Mesenchymal stem cell (in vitro differentiated cells and primary cell): ENCODE results near the gene CAMKMT.
A peak's percentile ranks its signal among the peaks of the same experiment; 100 is the strongest.

Experiments used
- DNase-seq: peaks from one replicate; pipeline ENCODE4 v3.0.0-alpha.2; 2013
- H2AFZ ChIP-seq: one replicate; pipeline ENCODE4 v1.6.1; 2013; ENCODE audit warnings: low read depth, mild to moderate bottlenecking, control low read depth, inconsistent platforms, low read length, moderate library complexity
- H2AK5ac ChIP-seq: 2 replicates; pipeline ENCODE4 v1.6.1; 2013; ENCODE audit warnings: low read length, moderate library complexity, mild to moderate bottlenecking, inconsistent platforms; ENCODE audit not compliant: severe bottlenecking
- H2BK120ac ChIP-seq: one replicate; pipeline ENCODE4 v1.6.1; 2013; ENCODE audit warnings: low read depth, mild to moderate bottlenecking, inconsistent platforms, low read length, moderate library complexity
- H2BK12ac ChIP-seq, 2 experiments: one replicate each; pipeline ENCODE4 v1.6.1; 2013; ENCODE audit warnings: inconsistent platforms in 2 of 2, low read length in 2 of 2, mild to moderate bottlenecking in 2 of 2, moderate library complexity in 2 of 2, control low read depth in 1 of 2
- H2BK15ac ChIP-seq: one replicate; pipeline ENCODE4 v1.6.1; 2013; ENCODE audit warnings: mild to moderate bottlenecking, low read depth, inconsistent platforms; ENCODE audit not compliant: poor library complexity, severe bottlenecking
- H2BK5ac ChIP-seq: 2 replicates; pipeline ENCODE4 v1.6.1; 2013; ENCODE audit warnings: low read depth, mild to moderate bottlenecking, low read length, control low read depth, inconsistent platforms; ENCODE audit not compliant: poor library complexity, severe bottlenecking
- H3K14ac ChIP-seq, 2 experiments: one replicate each; pipeline ENCODE4 v1.6.1; 2013; ENCODE audit warnings: inconsistent platforms in 2 of 2, low read length in 2 of 2, control low read depth in 1 of 2, mild to moderate bottlenecking in 1 of 2, moderate library complexity in 1 of 2
- H3K18ac ChIP-seq, 2 experiments: one replicate each; pipeline ENCODE4 v1.6.1; 2013; ENCODE audit warnings: inconsistent platforms in 2 of 2, low read length in 2 of 2, control low read depth in 1 of 2, low read depth in 1 of 2, mild to moderate bottlenecking in 1 of 2
- H3K23ac ChIP-seq, 2 experiments: one replicate each; pipeline ENCODE4 v1.6.1; 2013; ENCODE audit warnings: inconsistent platforms in 2 of 2, low read length in 2 of 2, mild to moderate bottlenecking in 2 of 2, moderate library complexity in 2 of 2, control low read depth in 1 of 2
- H3K27ac ChIP-seq: 2 replicates; pipeline ENCODE4 v1.5.1; 2013; ENCODE audit warnings: mild to moderate bottlenecking, moderate library complexity, low read length, control low read depth, inconsistent platforms; ENCODE audit not compliant: poor library complexity, severe bottlenecking
- H3K27me3 ChIP-seq, 2 experiments: 2 replicates each; pipeline versions ENCODE4 v1.6.1 to v1.7.0; 2013; ENCODE audit warnings: low read length in 2 of 2, mild to moderate bottlenecking in 2 of 2, moderate library complexity in 2 of 2, control low read depth in 1 of 2, inconsistent platforms in 1 of 2; ENCODE audit not compliant: control insufficient read depth in 1 of 2, insufficient read depth in 1 of 2
- H3K36me3 ChIP-seq, 2 experiments: 2 replicates each; pipeline versions ENCODE4 v1.6.1 to v1.7.0; 2013; ENCODE audit warnings: low read length in 2 of 2, control low read depth in 1 of 2, inconsistent platforms in 1 of 2, low read depth in 1 of 2, mild to moderate bottlenecking in 1 of 2; ENCODE audit not compliant: insufficient read depth in 2 of 2, control insufficient read depth in 1 of 2
- H3K4ac ChIP-seq, 2 experiments: one replicate each; pipeline ENCODE4 v1.6.1; 2013; ENCODE audit warnings: inconsistent platforms in 2 of 2, low read length in 2 of 2, mild to moderate bottlenecking in 2 of 2, moderate library complexity in 2 of 2, control low read depth in 1 of 2, low read depth in 1 of 2
- H3K4me1 ChIP-seq: 2 replicates; pipeline ENCODE4 v1.6.1; 2013; ENCODE audit warnings: low read depth, low read length, control low read depth; ENCODE audit not compliant: control insufficient read depth, insufficient read depth
- H3K4me2 ChIP-seq: 2 replicates; pipeline ENCODE4 v1.6.1; 2013; ENCODE audit warnings: low read length, mild to moderate bottlenecking, inconsistent platforms; ENCODE audit not compliant: poor library complexity, severe bottlenecking
- H3K4me3 ChIP-seq, 2 experiments: 2 replicates each; pipeline versions ENCODE4 v1.5.1 to v1.7.0; 2013; ENCODE audit warnings: low read length in 2 of 2, mild to moderate bottlenecking in 2 of 2, control low read depth in 1 of 2, low read depth in 1 of 2; ENCODE audit not compliant: insufficient read depth in 1 of 2
- H3K79me1 ChIP-seq: replicated peaks from 2 replicates; pipeline ENCODE4 v1.6.1; 2013; ENCODE audit warnings: mild to moderate bottlenecking, control low read depth, low read length, inconsistent platforms; ENCODE audit not compliant: poor library complexity, severe bottlenecking
- H3K9ac ChIP-seq: 2 replicates; pipeline ENCODE4 v1.7.0; 2013; ENCODE audit warnings: mild to moderate bottlenecking, low read length, moderate library complexity
- H3K9me3 ChIP-seq: 2 replicates; pipeline ENCODE4 v1.7.0; 2013; ENCODE audit warnings: mild to moderate bottlenecking, low read length; ENCODE audit not compliant: control insufficient read depth
- H4K8ac ChIP-seq: one replicate; pipeline ENCODE4 v1.6.1; 2013; ENCODE audit warnings: inconsistent platforms, mild to moderate bottlenecking, low read length, moderate library complexity
- H4K91ac ChIP-seq: one replicate; pipeline ENCODE4 v1.6.1; 2013; ENCODE audit warnings: mild to moderate bottlenecking, low read length, inconsistent platforms
- WGBS: methylation state at CpG from one replicate; pipeline ENCODE4 v1.1.7; 2013; ENCODE audit warnings: mixed read lengths; 5-methylcytosine and 5-hydroxymethylcytosine counted together

Gene CAMKMT

DNA sequence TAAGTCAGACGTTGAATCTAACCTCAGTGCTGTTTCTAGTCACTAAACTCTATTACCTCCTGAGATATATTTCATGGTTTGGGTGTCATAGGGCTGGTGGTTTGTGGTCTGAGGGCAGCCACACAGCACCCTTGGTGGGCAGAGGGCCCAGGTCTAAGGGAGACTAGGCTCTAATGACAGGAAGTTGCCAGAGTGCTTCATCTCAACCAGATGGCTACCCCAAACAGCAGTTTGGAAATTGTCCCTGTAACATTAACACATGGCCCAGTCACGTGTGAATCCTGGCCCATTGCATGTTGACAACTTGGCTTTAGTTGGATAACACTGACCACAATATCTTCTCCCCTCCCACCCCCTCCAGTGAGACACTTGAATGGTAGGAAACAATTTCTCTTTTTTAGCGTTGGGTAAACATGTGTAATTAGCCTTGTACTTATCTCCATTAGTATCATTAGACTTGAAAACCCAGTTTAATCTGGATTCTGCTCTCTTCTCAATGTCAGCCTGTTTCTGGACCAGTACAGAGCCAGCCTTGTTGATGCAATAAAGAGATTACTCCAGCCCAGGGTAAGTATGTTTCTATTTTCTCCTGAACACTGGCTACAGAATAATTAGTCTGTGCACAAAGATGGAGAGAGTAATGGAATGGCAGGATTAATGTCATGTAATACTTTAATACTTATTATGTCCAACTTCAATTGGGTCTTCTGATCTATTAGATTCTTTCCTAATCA, 392.0 kb downstream of the CAMKMT start:
- no peak overlapping the region for H4K8ac ChIP-seq
- H3K79me1 ChIP-seq = no peaks in the 10 kb centered on the region
- H3K18ac ChIP-seq = no peak overlapping the region
- H2BK12ac ChIP-seq = no peak overlapping the region
- no peaks in the 10 kb centered on the region for H3K27me3 ChIP-seq
- no peak overlapping the region for H3K4me2 ChIP-seq
- no peak overlapping the region for H3K23ac ChIP-seq
- H3K36me3 ChIP-seq = peaks cover 0 to 2% of the 10 kb centered on the region in 2 experiments
- DNase-seq = peak; percentile 77
- no peak overlapping the region for H3K27ac ChIP-seq
- H4K91ac ChIP-seq = no peak overlapping the region
- no peak overlapping the region for H2BK15ac ChIP-seq
- no peak overlapping the region for H3K14ac ChIP-seq
- no peak overlapping the region for H3K9ac ChIP-seq
- H2AFZ ChIP-seq = no peak overlapping the region
- no peak overlapping the region for H3K4ac ChIP-seq
- no peak overlapping the region for H2AK5ac ChIP-seq
- no peaks in the 10 kb centered on the region for H3K4me1 ChIP-seq
- no peaks in the 10 kb centered on the region for H3K9me3 ChIP-seq
- H2BK120ac ChIP-seq = no peak overlapping the region
- 67% methylated on average over 1 of the region's 3 CpGs for WGBS
- no peak overlapping the region for H2BK5ac ChIP-seq
- no peak overlapping the region for H3K4me3 ChIP-seq

DNA sequence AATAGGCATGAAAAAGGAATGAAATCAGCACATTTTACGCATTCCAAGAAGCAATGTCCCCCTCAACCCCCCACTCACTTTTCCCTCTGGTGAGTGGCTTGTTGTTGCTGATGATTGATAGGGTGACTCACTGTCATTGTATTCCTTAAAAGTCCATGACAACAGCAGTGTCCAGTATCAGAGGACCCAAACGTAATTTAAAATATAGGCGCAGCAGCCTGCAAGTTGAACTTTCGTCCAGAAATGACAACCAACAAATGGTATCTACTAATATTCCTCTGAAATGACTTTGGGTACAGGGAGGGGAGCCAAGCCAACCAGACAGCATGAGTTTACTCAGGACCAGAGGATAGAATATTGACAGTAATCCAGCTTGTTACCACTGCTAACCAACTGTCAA, 396.8 kb downstream of the CAMKMT start:
- Histone ChIP-seq H4K8ac (no peak overlapping the region), H4K91ac (no peak overlapping the region), H3K23ac (no peak overlapping the region), H3K27me3 (peaks cover 12 to 15% of the 10 kb centered on the region in 2 experiments), H2AFZ (no peak overlapping the region), H2BK5ac (no peak overlapping the region), H3K4me1 (no peaks in the 10 kb centered on the region), H3K9me3 (no peaks in the 10 kb centered on the region), H2AK5ac (no peak overlapping the region), H3K79me1 (no peaks in the 10 kb centered on the region), H3K27ac (no peak overlapping the region), H3K4ac (no peak overlapping the region), H3K4me2 (no peak overlapping the region), H3K9ac (no peak overlapping the region), H3K18ac (no peak overlapping the region), H3K36me3 (no peaks in the 10 kb centered on the region), H2BK120ac (no peak overlapping the region), H2BK12ac (no peak overlapping the region), H3K4me3 (no peak overlapping the region), H2BK15ac (no peak overlapping the region), H3K14ac (no peak overlapping the region)
- WGBS = 77% methylated on average over 4 of the region's 4 CpGs
- DNase-seq = no peak

- Histone ChIP-seq H2BK5ac (no peak overlapping the region), H3K18ac (no peak overlapping the region), H4K91ac (no peak overlapping the region), H3K23ac (no peak overlapping the region), H3K4ac (no peak overlapping the region), H2BK120ac (no peak overlapping the region), H3K9ac (no peak overlapping the region), H3K9me3 (no peaks in the 10 kb centered on the region), H3K4me1 (no peaks in the 10 kb centered on the region), H3K4me3 (no peak overlapping the region), H3K79me1 (no peaks in the 10 kb centered on the region), H3K27me3 (peaks cover 15 to 16% of the 10 kb centered on the region in 2 experiments), H2AK5ac (no peak overlapping the region), H2BK12ac (no peak overlapping the region), H3K4me2 (no peak overlapping the region), H3K36me3 (no peaks in the 10 kb centered on the region), H2BK15ac (no peak overlapping the region), H3K14ac (no peak overlapping the region), H3K27ac (no peak overlapping the region), H4K8ac (no peak overlapping the region), H2AFZ (no peak overlapping the region)
- WGBS = 96% methylated on average over 4 of the region's 5 CpGs
- no peak for DNase-seq
These were observed 398.1 kb downstream of the CAMKMT start for GRCh38 chr2:44759823-44760222.

GRCh38 chr2:44763275-44763782, 401.6 kb downstream of the CAMKMT start:
- H3K4me3 ChIP-seq = no peak overlapping the region
- no peak overlapping the region for H4K8ac ChIP-seq
- H3K14ac ChIP-seq = no peak overlapping the region
- H2AK5ac ChIP-seq = no peak overlapping the region
- no peaks in the 10 kb centered on the region for H3K9me3 ChIP-seq
- H3K27ac ChIP-seq = no peak overlapping the region
- no peak overlapping the region for H2BK120ac ChIP-seq
- no peak for DNase-seq
- peaks cover 15 to 27% of the 10 kb centered on the region in 2 experiments for H3K27me3 ChIP-seq
- no peaks in the 10 kb centered on the region for H3K79me1 ChIP-seq
- H3K9ac ChIP-seq = no peak overlapping the region
- no peak overlapping the region for H3K4me2 ChIP-seq
- peak overlapping the region in 1 of 2 experiments; percentile 59 for H3K4ac ChIP-seq
- WGBS = 65% methylated on average over 7 of the region's 8 CpGs
- no peak overlapping the region for H2BK12ac ChIP-seq
- H4K91ac ChIP-seq = no peak overlapping the region
- H3K4me1 ChIP-seq = peaks cover 1% of the 10 kb centered on the region
- H3K18ac ChIP-seq = no peak overlapping the region
- H2AFZ ChIP-seq = no peak overlapping the region
- H3K23ac ChIP-seq = no peak overlapping the region
- no peak overlapping the region for H2BK15ac ChIP-seq
- H2BK5ac ChIP-seq = no peak overlapping the region
- no peaks in the 10 kb centered on the region for H3K36me3 ChIP-seq
